Suprapubic skin (tissue), 4 donors: ENCODE measurements around the gene TNFRSF19. TPM values are rescaled to one million over a fixed set of nuclear protein-coding genes. Genes with fewer than 3 reads are reported as not detected.
A peak's percentile ranks its signal among the peaks of the same experiment; 100 is the strongest.

Experiments used
- DNase-seq, 2 donors: peaks; one replicate each; pipeline ENCODE4 v3.0.0-alpha.2; 2019; ENCODE audit warnings: low spot score in 2 of 2
- H3K27ac ChIP-seq: fragments of 200-600 bp; sonication (generic); one replicate; pipeline ENCODE4 v1.5.1; 2019
- H3K27me3 ChIP-seq: fragments of 200-600 bp; sonication (generic); one replicate; pipeline ENCODE4 v1.5.1; 2019
- H3K36me3 ChIP-seq: fragments of 200-600 bp; sonication (generic); one replicate; pipeline ENCODE4 v1.5.1; 2019
- H3K4me1 ChIP-seq: fragments of 200-600 bp; sonication (generic); one replicate; pipeline ENCODE4 v1.5.1; 2019
- H3K4me3 ChIP-seq: fragments of 200-600 bp; sonication (generic); one replicate; pipeline ENCODE4 v1.5.1; 2019; ENCODE audit warnings: mild to moderate bottlenecking
- H3K9me3 ChIP-seq: fragments of 200-600 bp; sonication (generic); one replicate; pipeline ENCODE4 v1.5.1; 2019
- CTCF ChIP-seq, 2 donors: fragments of 200-600 bp in 1 of 2; fragments of 450-650 bp in 1 of 2; sonication (generic) in 1 of 2; IDR thresholded peaks; one replicate each; pipeline ENCODE4 v1.5.1; 2016 to 2019; ENCODE audit warnings: antibody characterized with exemption in 2 of 2, mild to moderate bottlenecking in 1 of 2, moderate library complexity in 1 of 2
- EP300 ChIP-seq: sonication (generic); formaldehyde crosslinking; IDR thresholded peaks from one replicate; pipeline ENCODE4 v1.6.1; 2017; ENCODE audit warnings: antibody characterized with exemption
- POLR2A ChIP-seq, 2 donors: fragments of 450-650 bp; IDR thresholded peaks; one replicate each; pipeline ENCODE4 v1.6.1; 2017; ENCODE audit warnings: antibody characterized with exemption in 2 of 2, mild to moderate bottlenecking in 2 of 2, moderate library complexity in 2 of 2
- POLR2AphosphoS5 ChIP-seq, 3 donors: sonication (generic); formaldehyde crosslinking; IDR thresholded peaks; one replicate each; pipeline ENCODE4 v1.6.1; 2017; ENCODE audit warnings: antibody characterized with exemption in 3 of 3
- WGBS: methylation state at CpG from one replicate; pipeline ENCODE4 v1.1.5; 2018; 5-methylcytosine and 5-hydroxymethylcytosine counted together
- total RNA-seq, 4 donors: library from RNA; depleted of rRNA; stranded (reverse); fragments of >200 nt; gene quantifications; one replicate each; pipeline ENCODE4 v1.1.0, GENCODE V29; 2016

TNFRSF19 gene
- total RNA-seq, 4 donors from 2014 or later: 74.6 to 100 (median 78.5) TPM

GRCh38 chr13:23636360-23636759, 66.1 kb downstream of the TNFRSF19 start:
- 84% methylated on average over 6 of the region's 6 CpGs for WGBS
- TF ChIP-seq POLR2AphosphoS5 (IDR thresholded peaks at IDR 0.05) (no peak), EP300 (no peak), POLR2A (IDR thresholded peaks at IDR 0.05) (no peak), CTCF (IDR thresholded peaks at IDR 0.05) (no peak)
- no peak for DNase-seq
- Histone ChIP-seq H3K27ac (no peak overlapping the region), H3K9me3 (no peaks in the 10 kb centered on the region), H3K36me3 (no peaks in the 10 kb centered on the region), H3K4me3 (no peak overlapping the region), H3K4me1 (peaks cover 30% of the 10 kb centered on the region), H3K27me3 (no peaks in the 10 kb centered on the region)

DNA sequence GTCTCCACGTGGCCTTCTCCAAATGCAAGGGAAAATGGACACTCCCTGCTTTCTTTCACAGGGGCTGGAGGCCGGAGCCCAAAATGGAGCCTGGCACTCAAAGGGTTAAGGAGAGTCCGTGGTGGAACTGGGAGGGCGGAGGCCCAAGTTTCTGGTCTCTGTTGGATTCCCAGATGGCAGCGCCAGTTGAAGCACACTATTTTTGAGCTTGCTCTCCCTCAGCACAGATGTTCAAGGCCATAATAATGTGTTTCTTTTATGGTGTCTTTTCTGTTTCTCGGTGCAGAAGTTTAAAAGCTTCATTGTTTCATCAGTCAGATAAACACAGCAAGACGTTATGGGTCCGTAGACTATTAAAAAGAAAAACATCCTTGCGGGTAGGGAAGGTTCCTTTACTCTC, 67.6 kb downstream of the TNFRSF19 start:
- TF ChIP-seq CTCF (IDR thresholded peaks at IDR 0.05) (no peak), POLR2A (IDR thresholded peaks at IDR 0.05) (no peak), EP300 (no peak)
- DNase-seq: no peak
- WGBS: 37% methylated on average over 9 of the region's 9 CpGs
- H3K36me3 ChIP-seq: no peaks in the 10 kb centered on the region
- H3K4me1 ChIP-seq: peaks cover 25% of the 10 kb centered on the region
- no peak overlapping the region for H3K27ac ChIP-seq
- no peaks in the 10 kb centered on the region for H3K9me3 ChIP-seq
- no peaks in the 10 kb centered on the region for H3K27me3 ChIP-seq
- no peak overlapping the region for H3K4me3 ChIP-seq

DNA sequence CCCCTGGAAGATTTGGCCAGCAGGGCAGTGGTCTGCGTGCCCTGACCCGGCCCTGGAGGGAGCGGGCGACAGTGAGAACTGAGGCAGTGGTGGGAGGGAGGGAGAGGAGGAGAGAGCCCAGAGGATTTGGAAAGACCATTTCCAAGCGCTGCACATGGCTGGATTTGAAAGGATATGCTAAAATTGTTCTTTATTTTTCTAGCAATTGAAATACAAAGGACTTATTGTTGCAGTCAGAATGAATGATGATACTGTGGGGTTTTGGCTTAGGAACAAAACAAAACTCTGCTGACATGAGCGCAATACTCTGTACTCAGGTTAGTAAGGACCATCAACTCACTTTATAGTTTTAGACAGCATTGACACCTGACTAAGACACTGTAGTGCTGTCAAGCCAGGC, 69.5 kb downstream of the TNFRSF19 start:
- DNase-seq: no peak
- H3K9me3 ChIP-seq: no peaks in the 10 kb centered on the region
- H3K27ac ChIP-seq: peak overlapping the region; percentile 31
- 82% methylated on average over 6 of the region's 6 CpGs for WGBS
- no peaks in the 10 kb centered on the region for H3K27me3 ChIP-seq
- no peak for TF ChIP-seq EP300
- no peak for TF ChIP-seq CTCF (IDR thresholded peaks at IDR 0.05)
- no peak for TF ChIP-seq POLR2A (IDR thresholded peaks at IDR 0.05)
- no peak for TF ChIP-seq POLR2AphosphoS5 (IDR thresholded peaks at IDR 0.05)
- H3K4me1 ChIP-seq: peaks cover 38% of the 10 kb centered on the region
- no peaks in the 10 kb centered on the region for H3K36me3 ChIP-seq
- no peak overlapping the region for H3K4me3 ChIP-seq

- Histone ChIP-seq H3K4me1 (peaks cover 38% of the 10 kb centered on the region), H3K4me3 (no peak overlapping the region), H3K36me3 (no peaks in the 10 kb centered on the region), H3K27ac (no peak overlapping the region), H3K9me3 (no peaks in the 10 kb centered on the region), H3K27me3 (no peaks in the 10 kb centered on the region)
- 50% methylated on average over 4 of the region's 4 CpGs for WGBS
- TF ChIP-seq POLR2A (IDR thresholded peaks at IDR 0.05): no peak
- TF ChIP-seq EP300: no peak
- no peak for TF ChIP-seq CTCF (IDR thresholded peaks at IDR 0.05)
- no peak for TF ChIP-seq POLR2AphosphoS5 (IDR thresholded peaks at IDR 0.05)
- DNase-seq: no peak
These were observed 71.9 kb downstream of the TNFRSF19 start for GRCh38 chr13:23642110-23642509.

- no peaks in the 10 kb centered on the region for H3K9me3 ChIP-seq
- no peak for DNase-seq
- H3K36me3 ChIP-seq: no peaks in the 10 kb centered on the region
- peaks cover 27% of the 10 kb centered on the region for H3K4me1 ChIP-seq
- 45% methylated on average over 4 of the region's 4 CpGs for WGBS
- H3K27ac ChIP-seq: no peak overlapping the region
- H3K4me3 ChIP-seq: no peak overlapping the region
- no peak for TF ChIP-seq CTCF (IDR thresholded peaks at IDR 0.05)
- no peak for TF ChIP-seq POLR2AphosphoS5 (IDR thresholded peaks at IDR 0.05)
- TF ChIP-seq POLR2A (IDR thresholded peaks at IDR 0.05): no peak
- no peak for TF ChIP-seq EP300
- H3K27me3 ChIP-seq: no peaks in the 10 kb centered on the region
These were observed 73.3 kb downstream of the TNFRSF19 start for GRCh38 chr13:23643338-23644125.
